ENCODE measurements around the gene CD69.

CD69 gene

DNA sequence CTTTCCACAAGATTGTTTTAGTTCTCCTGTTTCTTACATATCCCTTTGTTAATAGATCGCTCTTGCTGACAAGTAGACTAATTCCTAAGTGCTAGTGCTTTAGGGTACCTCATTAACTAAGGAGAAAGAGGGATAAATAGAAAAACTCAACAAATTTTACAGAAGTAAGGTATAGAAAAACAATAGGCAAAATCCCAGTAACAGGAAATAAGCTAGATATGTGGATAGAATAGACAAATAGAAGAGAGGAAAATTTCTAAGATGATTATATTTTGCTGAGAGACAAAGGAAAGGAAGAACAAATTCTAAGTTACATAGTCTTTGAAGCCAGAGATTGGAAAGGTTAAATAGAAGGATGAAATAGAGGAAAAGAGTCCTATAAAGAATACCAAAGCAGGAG lies 1.0 kb downstream of the CD69 start:
- TF ChIP-seq CTCF (IDR thresholded peaks at IDR 0.05; ENCODE audit: low read length): no peak
- TF ChIP-seq EZH2 (optimal IDR thresholded peaks at IDR 0.05; ENCODE audit: low read depth, low read length): no peak
- TF ChIP-seq EZH2phosphoT487 (IDR thresholded peaks at IDR 0.05; ENCODE audit: low read length): no peak
- Histone ChIP-seq H3K27me3 (replicated peaks; ENCODE audit: insufficient read depth, low read length) (no peaks in the 10 kb centered on the region), H4K20me1 (ENCODE audit: insufficient read depth, low read length) (no peaks in the 10 kb centered on the region), H3K4me3 (ENCODE audit: low read length) (no peak overlapping the region), H3K9me3 (replicated peaks; ENCODE audit: insufficient read depth, low read length) (no peaks in the 10 kb centered on the region), H3K27ac (ENCODE audit: low read length) (no peak overlapping the region), H3K9me2 (replicated peaks; ENCODE audit: insufficient read depth, low read length) (no peaks in the 10 kb centered on the region), H2AFZ (ENCODE audit: low read length) (no peak overlapping the region), H3K4me1 (ENCODE audit: low read length) (peaks cover 7% of the 10 kb centered on the region), H3F3A (ENCODE audit: insufficient read depth, low read length) (peaks cover 9% of the 10 kb centered on the region), H3K79me2 (ENCODE audit: low read length) (no peaks in the 10 kb centered on the region), H3K4me2 (ENCODE audit: low read depth, low read length) (no peak overlapping the region), H3K9ac (ENCODE audit: low read length) (no peak overlapping the region), H3K36me3 (replicated peaks; ENCODE audit: insufficient read depth, low read length) (no peaks in the 10 kb centered on the region)
- DNase-seq: no peak

DNA sequence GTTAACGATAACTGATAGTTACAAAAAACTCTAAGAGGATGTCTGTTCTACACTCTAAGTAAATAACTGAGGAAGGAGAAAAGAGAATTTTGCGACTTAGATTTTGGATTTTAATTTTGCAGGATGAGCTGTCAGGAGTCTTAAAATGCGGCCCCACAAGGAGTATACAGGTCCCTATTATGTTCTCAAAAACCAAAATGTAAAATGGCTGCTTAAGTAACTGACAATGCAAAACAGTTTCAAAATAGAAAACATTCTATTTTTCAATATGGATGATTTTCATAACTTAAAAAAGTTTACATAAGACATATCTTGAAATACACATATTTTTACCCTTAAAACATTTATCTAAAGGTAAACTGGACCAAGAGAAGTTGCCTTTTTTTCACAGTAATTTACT lies 2.6 kb downstream of the CD69 start:
- Histone ChIP-seq H3K4me2 (ENCODE audit: low read depth, low read length) (no peak overlapping the region; the same call in 1 of the 2 replicates), H2AFZ (ENCODE audit: low read length) (0 out of 2 replicates have a peak overlapping the region, but pooled peaks have one; percentile 4), H3K79me2 (ENCODE audit: low read length) (no peaks in the 10 kb centered on the region), H3K9ac (ENCODE audit: low read length) (no peak overlapping the region), H3K4me3 (ENCODE audit: low read length) (peak overlapping the region; percentile 35; the same call in 1 of the 2 replicates), H3K36me3 (replicated peaks; ENCODE audit: insufficient read depth, low read length) (no peaks in the 10 kb centered on the region), H3K9me3 (replicated peaks; ENCODE audit: insufficient read depth, low read length) (no peaks in the 10 kb centered on the region), H3K9me2 (replicated peaks; ENCODE audit: insufficient read depth, low read length) (no peaks in the 10 kb centered on the region), H4K20me1 (ENCODE audit: insufficient read depth, low read length) (no peaks in the 10 kb centered on the region), H3F3A (ENCODE audit: insufficient read depth, low read length) (no peaks in the 10 kb centered on the region), H3K27me3 (replicated peaks; ENCODE audit: insufficient read depth, low read length) (no peaks in the 10 kb centered on the region), H3K27ac (ENCODE audit: low read length) (no peak overlapping the region), H3K4me1 (ENCODE audit: low read length) (no peaks in the 10 kb centered on the region)
- DNase-seq: no peak
- no peak for TF ChIP-seq EZH2phosphoT487 (IDR thresholded peaks at IDR 0.05; ENCODE audit: low read length)
- no peak for TF ChIP-seq CTCF (IDR thresholded peaks at IDR 0.05; ENCODE audit: low read length)
- TF ChIP-seq EZH2 (optimal IDR thresholded peaks at IDR 0.05; ENCODE audit: low read depth, low read length): no peak

DNA sequence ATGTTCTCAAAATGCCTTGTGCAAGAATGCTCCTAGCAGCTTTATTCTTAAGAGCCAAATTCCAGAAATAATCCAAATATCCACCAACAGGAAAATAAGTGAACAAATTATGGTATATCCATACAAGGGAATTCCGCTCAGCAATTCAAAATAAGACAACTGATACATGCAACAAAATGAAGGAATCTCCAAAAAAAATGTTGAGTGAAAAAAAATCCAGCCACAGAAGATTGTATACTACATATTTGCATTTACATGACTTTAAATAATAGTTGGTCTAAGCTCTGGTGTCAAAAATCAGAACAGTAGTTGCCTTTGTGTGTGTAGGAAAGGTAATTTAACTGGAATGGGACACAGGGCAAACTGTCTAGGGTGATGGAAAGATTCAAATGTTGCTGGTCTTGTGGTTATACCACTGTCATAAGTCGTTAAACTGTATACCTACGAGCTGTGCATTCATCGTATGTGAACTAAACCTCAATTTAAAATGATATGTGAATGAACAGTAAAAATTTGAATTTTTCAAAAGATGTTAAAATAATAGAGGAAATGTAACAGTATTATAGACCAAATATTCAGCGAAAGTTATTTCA lies 3.2 kb downstream of the CD69 start:
- H3K4me2 ChIP-seq (ENCODE audit: low read depth, low read length): no peak overlapping the region
- no peaks in the 10 kb centered on the region for H3K36me3 ChIP-seq (replicated peaks; ENCODE audit: insufficient read depth, low read length)
- H3K4me1 ChIP-seq (ENCODE audit: low read length): no peaks in the 10 kb centered on the region
- no peaks in the 10 kb centered on the region for H3K79me2 ChIP-seq (ENCODE audit: low read length)
- no peaks in the 10 kb centered on the region for H4K20me1 ChIP-seq (ENCODE audit: insufficient read depth, low read length)
- H3K4me3 ChIP-seq (ENCODE audit: low read length): no peak overlapping the region
- TF ChIP-seq EZH2 (optimal IDR thresholded peaks at IDR 0.05; ENCODE audit: low read depth, low read length): no peak
- TF ChIP-seq CTCF (IDR thresholded peaks at IDR 0.05; ENCODE audit: low read length): no peak
- no peak for TF ChIP-seq EZH2phosphoT487 (IDR thresholded peaks at IDR 0.05; ENCODE audit: low read length)
- no peak for DNase-seq
- H3F3A ChIP-seq (ENCODE audit: insufficient read depth, low read length): no peaks in the 10 kb centered on the region
- no peak overlapping the region for H3K9ac ChIP-seq (ENCODE audit: low read length)
- no peaks in the 10 kb centered on the region for H3K27me3 ChIP-seq (replicated peaks; ENCODE audit: insufficient read depth, low read length)
- no peak overlapping the region for H3K27ac ChIP-seq (ENCODE audit: low read length)
- H3K9me3 ChIP-seq (replicated peaks; ENCODE audit: insufficient read depth, low read length): no peaks in the 10 kb centered on the region
- H2AFZ ChIP-seq (ENCODE audit: low read length): no peak overlapping the region
- H3K9me2 ChIP-seq (replicated peaks; ENCODE audit: insufficient read depth, low read length): no peaks in the 10 kb centered on the region

Measured in MM.1S (cell line).